IPS-20b (cell line): ENCODE results near the gene SHROOM3.

Experiments used
- H3K27ac ChIP-seq: one replicate; pipeline ENCODE4 v1.5.1; 2013; ENCODE audit warnings: low read length
- H3K27me3 ChIP-seq: 2 replicates; pipeline ENCODE4 v1.6.1; 2013; ENCODE audit warnings: mild to moderate bottlenecking, low read length, inconsistent platforms; ENCODE audit not compliant: insufficient read depth
- H3K36me3 ChIP-seq: 2 replicates; pipeline ENCODE4 v1.6.1; 2013; ENCODE audit warnings: low read depth, mild to moderate bottlenecking, inconsistent platforms, low read length, moderate library complexity; ENCODE audit not compliant: insufficient read depth
- H3K4me1 ChIP-seq: 2 replicates; pipeline ENCODE4 v1.6.1; 2013; ENCODE audit warnings: mild to moderate bottlenecking, control low read depth, inconsistent platforms, low read length, moderate library complexity; ENCODE audit not compliant: insufficient read depth
- H3K4me3 ChIP-seq: 2 replicates; pipeline ENCODE4 v1.5.1; 2013; ENCODE audit warnings: mild to moderate bottlenecking, low read length, inconsistent platforms
- H3K9ac ChIP-seq: 2 replicates; pipeline ENCODE4 v1.6.1; 2013; ENCODE audit warnings: low read depth, mild to moderate bottlenecking, inconsistent platforms, low read length, moderate library complexity
- H3K9me3 ChIP-seq: 2 replicates; pipeline ENCODE4 v1.6.1; 2013; ENCODE audit warnings: mild to moderate bottlenecking, low read depth, low read length, inconsistent platforms; ENCODE audit not compliant: insufficient read depth

SHROOM3 gene

GRCh38 chr4:76641351-76641750, 206.3 kb downstream of the SHROOM3 start:
- H3K4me3 ChIP-seq = no peak overlapping the region
- H3K36me3 ChIP-seq = no peaks in the 10 kb centered on the region
- no peaks in the 10 kb centered on the region for H3K27me3 ChIP-seq
- H3K4me1 ChIP-seq = peaks cover 15% of the 10 kb centered on the region
- no peak overlapping the region for H3K9ac ChIP-seq
- no peaks in the 10 kb centered on the region for H3K9me3 ChIP-seq
- H3K27ac ChIP-seq = no peak overlapping the region

GRCh38 chr4:76641758-76642157, 206.7 kb downstream of the SHROOM3 start:
- Histone ChIP-seq H3K27ac (no peak overlapping the region), H3K4me3 (no peak overlapping the region), H3K4me1 (peaks cover 15% of the 10 kb centered on the region), H3K9ac (no peak overlapping the region), H3K36me3 (no peaks in the 10 kb centered on the region), H3K27me3 (no peaks in the 10 kb centered on the region), H3K9me3 (no peaks in the 10 kb centered on the region)

- H3K27ac ChIP-seq = no peak overlapping the region
- H3K9me3 ChIP-seq = no peaks in the 10 kb centered on the region
- H3K36me3 ChIP-seq = no peaks in the 10 kb centered on the region
- H3K4me3 ChIP-seq = no peak overlapping the region
- peaks cover 12% of the 10 kb centered on the region for H3K4me1 ChIP-seq
- no peak overlapping the region for H3K9ac ChIP-seq
- H3K27me3 ChIP-seq = no peaks in the 10 kb centered on the region
Measured at GRCh38 chr4:76644831-76645485, 209.9 kb downstream of the SHROOM3 start.

GRCh38 chr4:76649086-76649485, 214.1 kb downstream of the SHROOM3 start:
- no peak overlapping the region for H3K27ac ChIP-seq
- no peaks in the 10 kb centered on the region for H3K36me3 ChIP-seq
- H3K9ac ChIP-seq = no peak overlapping the region
- no peaks in the 10 kb centered on the region for H3K9me3 ChIP-seq
- no peaks in the 10 kb centered on the region for H3K27me3 ChIP-seq
- no peaks in the 10 kb centered on the region for H3K4me1 ChIP-seq
- no peak overlapping the region for H3K4me3 ChIP-seq

- Histone ChIP-seq H3K9ac (no peak overlapping the region), H3K36me3 (no peaks in the 10 kb centered on the region), H3K27ac (no peak overlapping the region), H3K4me3 (no peak overlapping the region), H3K4me1 (no peaks in the 10 kb centered on the region), H3K27me3 (no peaks in the 10 kb centered on the region), H3K9me3 (no peaks in the 10 kb centered on the region)
Measured at GRCh38 chr4:76651616-76652015, 216.6 kb downstream of the SHROOM3 start.

- Histone ChIP-seq H3K27me3 (no peaks in the 10 kb centered on the region), H3K4me3 (no peak overlapping the region), H3K9me3 (no peaks in the 10 kb centered on the region), H3K9ac (no peak overlapping the region), H3K36me3 (no peaks in the 10 kb centered on the region), H3K27ac (no peak overlapping the region), H3K4me1 (no peaks in the 10 kb centered on the region)
Measured at GRCh38 chr4:76652389-76652788, 217.4 kb downstream of the SHROOM3 start.

GRCh38 chr4:76654084-76654483, 219.1 kb downstream of the SHROOM3 start:
- Histone ChIP-seq H3K9ac (no peak overlapping the region), H3K4me3 (no peak overlapping the region), H3K27ac (no peak overlapping the region), H3K9me3 (no peaks in the 10 kb centered on the region), H3K36me3 (no peaks in the 10 kb centered on the region), H3K4me1 (no peaks in the 10 kb centered on the region), H3K27me3 (no peaks in the 10 kb centered on the region)

GRCh38 chr4:76654791-76655190, 219.8 kb downstream of the SHROOM3 start:
- Histone ChIP-seq H3K9me3 (no peaks in the 10 kb centered on the region), H3K36me3 (no peaks in the 10 kb centered on the region), H3K4me1 (no peaks in the 10 kb centered on the region), H3K9ac (no peak overlapping the region), H3K27me3 (no peaks in the 10 kb centered on the region), H3K4me3 (no peak overlapping the region), H3K27ac (no peak overlapping the region)

GRCh38 chr4:76655566-76656479, 220.8 kb downstream of the SHROOM3 start:
- no peak overlapping the region for H3K9ac ChIP-seq
- no peak overlapping the region for H3K4me3 ChIP-seq
- no peaks in the 10 kb centered on the region for H3K9me3 ChIP-seq
- H3K27ac ChIP-seq = no peak overlapping the region
- H3K27me3 ChIP-seq = no peaks in the 10 kb centered on the region
- no peaks in the 10 kb centered on the region for H3K36me3 ChIP-seq
- H3K4me1 ChIP-seq = no peaks in the 10 kb centered on the region

GRCh38 chr4:76657443-76657842, 222.4 kb downstream of the SHROOM3 start:
- H3K4me1 ChIP-seq = no peaks in the 10 kb centered on the region
- H3K36me3 ChIP-seq = no peaks in the 10 kb centered on the region
- no peak overlapping the region for H3K9ac ChIP-seq
- no peak overlapping the region for H3K4me3 ChIP-seq
- H3K27ac ChIP-seq = no peak overlapping the region
- H3K9me3 ChIP-seq = no peaks in the 10 kb centered on the region
- no peaks in the 10 kb centered on the region for H3K27me3 ChIP-seq

GRCh38 chr4:76658231-76659102, 223.4 kb downstream of the SHROOM3 start:
- Histone ChIP-seq H3K4me1 (no peaks in the 10 kb centered on the region), H3K4me3 (no peak overlapping the region), H3K9me3 (no peaks in the 10 kb centered on the region), H3K27me3 (no peaks in the 10 kb centered on the region), H3K27ac (no peak overlapping the region), H3K9ac (no peak overlapping the region), H3K36me3 (no peaks in the 10 kb centered on the region)
